Pancreas (tissue), 10 donors: ENCODE data around the gene MAD1L1. TPM values are rescaled to one million over a fixed set of nuclear protein-coding genes. Genes with fewer than 3 reads are reported as not detected.
A peak's percentile ranks its signal among the peaks of the same experiment; 100 is the strongest.

ENCODE experiments used
- ATAC-seq, 4 donors: fragments of 200-7000 bp; cut with Tn5 transposase; one replicate each; pipeline versions ENCODE4 v1.8.0 to v1.9.1; 2020; ENCODE audit warnings: mild to moderate bottlenecking in 4 of 4, moderate library complexity in 4 of 4
- DNase-seq, 6 donors: peaks; one replicate each; pipeline ENCODE4 v3.0.0-alpha.2; 2020
- FAIRE-seq: peaks from 2 replicates; lab custom pipeline; 2012; peaks lifted over from hg19 to GRCh38; lab: Jason Lieb, UNC
- H3K27ac ChIP-seq, 4 donors: fragments of 200-600 bp; sonication (generic); 1 replicate in 3 of 4; 2 replicates in 1 of 4; pipeline versions ENCODE4 v1.5.0 to v1.8.0; 2020
- H3K27me3 ChIP-seq, 4 donors: fragments of 200-600 bp; one replicate each; pipeline ENCODE4 v1.8.0; 2021
- H3K36me3 ChIP-seq, 3 donors: fragments of 200-600 bp; sonication (generic) in 1 of 3; one replicate each; pipeline versions ENCODE4 v1.5.0 to v1.8.0; 2020 to 2021
- H3K4me1 ChIP-seq, 3 donors: fragments of 200-600 bp; one replicate each; pipeline ENCODE4 v1.8.0; 2021
- H3K4me3 ChIP-seq, 4 donors: fragments of 200-600 bp; sonication (generic) in 2 of 4; one replicate each; pipeline versions ENCODE4 v1.5.0 to v1.8.0; 2020 to 2021
- H3K9me3 ChIP-seq, 4 donors: fragments of 200-600 bp; one replicate each; pipeline ENCODE4 v1.8.0; 2021
- WGBS, 2 donors: extraction: QIAGEN DNeasy Blood & Tissue Kit; methylation state at CpG; one replicate each; pipeline ENCODE4 v1.1.7; 2013; 5-methylcytosine and 5-hydroxymethylcytosine counted together
- intact Hi-C, 3 donors: fragments of 100-400 bp; cut with DNase I; formaldehyde crosslinking; loops; one replicate each; pipeline versions ENCODE4 v1.11.1 to v1.14.2; 2022
- polyA plus RNA-seq, 2 donors: library from polyadenylated mRNA; stranded (reverse); fragments of 200-250 nt; gene quantifications; one replicate each; pipeline ENCODE4 v1.2.3, GENCODE V29; 2013
- total RNA-seq, 6 donors: library from RNA; stranded (reverse); fragmentation: NEBNext Ultra II Directional in 4 of 6; extraction: Animal tissue kit (Norgen Biotek cat#: 25700) in 4 of 6; gene quantifications; one replicate each; pipeline versions ENCODE4 v1.2.1 to v1.2.4, GENCODE V29; 2021 to 2023
- TF ChIP-seq, protein P1 (sequence below), 4 donors: fragments of 200-600 bp; sonication (generic) in 3 of 4; IDR thresholded peaks; one replicate each; pipeline versions ENCODE4 v1.5.0 to v1.8.0; 2021; ENCODE audit warnings: antibody characterized with exemption in 4 of 4
- donor health status: healthy with polysubstance abuse.
- donor health status: DM: no; HTN: no; CAD: no; lungs with moderate emphysema.
- donor health status: DM: no; HTN: no; CAD: no.
- donor health status: control.
- donor health status: control.
- donor health status: Bipolar disorder and iron deficiency.
- donor health status: DM: yes; HTN: yes; CAD: no.
- donor health status: DM: no; HTN: no; CAD: no.
- donor health status: DM: no; HTN: no; CAD: no.
- donor health status: DM: yes; HTN: yes; CAD: no.

The MAD1L1 gene
- total and polyA plus RNA-seq, 8 donors: 9.8 to 28.2 (median 11.9) TPM

DNA sequence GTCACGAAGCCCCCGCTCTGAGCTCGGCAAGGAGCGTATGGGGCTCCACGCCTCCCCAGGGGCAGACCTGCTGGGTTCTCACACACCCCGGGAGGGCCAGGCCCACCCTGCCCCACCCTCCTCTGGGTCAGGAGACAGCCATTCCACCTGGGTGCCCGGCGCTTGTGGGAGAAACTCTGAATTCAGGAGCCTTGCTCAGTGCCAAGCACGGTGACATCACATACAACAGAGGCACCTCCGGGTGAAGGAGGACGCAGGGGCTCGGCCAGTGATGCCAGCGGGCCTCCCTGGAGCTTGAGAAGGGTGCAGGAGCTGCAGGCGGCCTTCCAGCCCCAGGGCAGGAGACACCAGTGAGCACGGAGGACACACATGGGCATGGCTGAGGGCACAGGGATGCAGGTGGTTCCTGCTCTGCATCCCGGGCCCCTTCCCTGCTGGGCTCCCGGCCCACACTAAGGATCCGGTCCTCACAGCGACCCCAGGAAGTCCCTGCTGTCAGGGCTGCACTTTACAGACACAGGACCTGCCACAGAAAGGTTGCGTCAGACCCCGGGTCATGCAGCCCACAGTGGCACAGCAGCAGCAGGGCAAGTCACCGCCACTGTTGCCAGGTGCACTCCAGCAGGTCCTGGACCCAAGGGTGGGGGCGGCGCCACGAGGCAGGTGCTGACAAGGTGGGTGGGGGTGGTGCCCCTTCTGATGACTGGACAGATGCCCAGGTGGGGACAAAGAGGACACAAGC lies 108.0 kb downstream of the MAD1L1 start:
- Histone ChIP-seq H3K36me3 (no peaks in the 10 kb centered on the region), H3K27me3 (no peaks in the 10 kb centered on the region), H3K4me3 (no peak overlapping the region), H3K27ac (no peak overlapping the region), H3K9me3 (no peaks in the 10 kb centered on the region), H3K4me1 (no peaks in the 10 kb centered on the region)
- FAIRE-seq (no peak), ATAC-seq (no peak), DNase-seq (no peak)
- intact Hi-C loops: no loop called here
- 91% methylated on average over 24 to 25 of the region's 25 CpGs for WGBS, 2 donors
- TF ChIP-seq, protein P1, sequence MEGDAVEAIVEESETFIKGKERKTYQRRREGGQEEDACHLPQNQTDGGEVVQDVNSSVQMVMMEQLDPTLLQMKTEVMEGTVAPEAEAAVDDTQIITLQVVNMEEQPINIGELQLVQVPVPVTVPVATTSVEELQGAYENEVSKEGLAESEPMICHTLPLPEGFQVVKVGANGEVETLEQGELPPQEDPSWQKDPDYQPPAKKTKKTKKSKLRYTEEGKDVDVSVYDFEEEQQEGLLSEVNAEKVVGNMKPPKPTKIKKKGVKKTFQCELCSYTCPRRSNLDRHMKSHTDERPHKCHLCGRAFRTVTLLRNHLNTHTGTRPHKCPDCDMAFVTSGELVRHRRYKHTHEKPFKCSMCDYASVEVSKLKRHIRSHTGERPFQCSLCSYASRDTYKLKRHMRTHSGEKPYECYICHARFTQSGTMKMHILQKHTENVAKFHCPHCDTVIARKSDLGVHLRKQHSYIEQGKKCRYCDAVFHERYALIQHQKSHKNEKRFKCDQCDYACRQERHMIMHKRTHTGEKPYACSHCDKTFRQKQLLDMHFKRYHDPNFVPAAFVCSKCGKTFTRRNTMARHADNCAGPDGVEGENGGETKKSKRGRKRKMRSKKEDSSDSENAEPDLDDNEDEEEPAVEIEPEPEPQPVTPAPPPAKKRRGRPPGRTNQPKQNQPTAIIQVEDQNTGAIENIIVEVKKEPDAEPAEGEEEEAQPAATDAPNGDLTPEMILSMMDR (IDR thresholded peaks at IDR 0.05): no peak

DNA sequence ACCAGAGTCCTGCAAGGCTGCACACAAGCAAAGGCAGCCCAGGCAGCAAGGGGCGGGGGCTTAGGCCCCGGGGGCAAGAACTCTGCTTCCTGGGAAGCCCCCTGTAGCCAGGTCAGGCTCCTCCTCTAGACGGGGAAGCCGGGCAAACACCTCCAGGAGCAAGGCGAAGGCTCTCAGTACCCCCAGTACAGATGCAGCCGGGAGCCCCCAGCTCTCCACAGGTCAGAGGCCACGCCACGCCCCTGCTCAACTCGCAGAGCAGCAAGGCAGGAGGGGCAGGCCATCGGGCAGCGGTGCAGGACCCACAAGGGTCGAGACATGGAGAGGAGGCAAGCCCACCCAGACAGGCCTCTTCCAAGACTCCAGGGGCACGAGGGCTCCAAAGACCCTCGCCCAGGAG lies 108.8 kb downstream of the MAD1L1 start:
- TF ChIP-seq, protein P1 (IDR thresholded peaks at IDR 0.05): no peak
- ATAC-seq (no peak), DNase-seq (no peak), FAIRE-seq (no peak)
- Histone ChIP-seq H3K9me3 (no peaks in the 10 kb centered on the region), H3K27me3 (no peaks in the 10 kb centered on the region), H3K36me3 (no peaks in the 10 kb centered on the region), H3K27ac (no peak overlapping the region), H3K4me3 (no peak overlapping the region), H3K4me1 (no peaks in the 10 kb centered on the region)
- WGBS, 2 donors: 88 to 89% methylated on average over 14 of the region's 14 CpGs
- intact Hi-C loops: no loop called here

DNA sequence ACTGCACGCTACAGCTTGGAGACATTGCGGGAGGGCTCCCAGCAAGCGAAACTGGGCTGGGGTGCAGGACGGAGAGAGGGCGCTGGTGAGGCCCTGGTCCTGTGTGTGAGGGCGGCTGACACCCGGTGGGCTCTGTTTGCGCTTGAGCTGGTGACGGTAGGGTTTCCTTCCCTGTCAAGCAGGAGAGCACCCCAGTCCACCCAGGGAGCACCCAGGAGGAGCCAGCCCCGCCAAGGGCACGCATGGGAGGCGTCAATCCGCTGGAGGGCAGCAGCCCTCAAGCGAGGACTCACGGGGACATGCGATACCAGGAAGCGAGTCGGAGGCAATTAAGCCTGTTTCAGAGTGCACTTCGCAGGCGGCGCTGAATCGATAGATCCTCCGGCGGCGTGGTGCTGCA lies 109.4 kb downstream of the MAD1L1 start:
- FAIRE-seq (no peak), ATAC-seq (peak in 3 of 4 donors; percentile 50 to 62 (median 54)), DNase-seq (no peak)
- Histone ChIP-seq H3K27ac (no peak overlapping the region), H3K9me3 (no peaks in the 10 kb centered on the region), H3K27me3 (no peaks in the 10 kb centered on the region), H3K4me1 (no peaks in the 10 kb centered on the region), H3K4me3 (no peak overlapping the region), H3K36me3 (no peaks in the 10 kb centered on the region)
- intact Hi-C loops: no loop called here
- 84 to 92% methylated on average over 25 of the region's 25 CpGs for WGBS, 2 donors
- TF ChIP-seq, protein P1 (IDR thresholded peaks at IDR 0.05): no peak

DNA sequence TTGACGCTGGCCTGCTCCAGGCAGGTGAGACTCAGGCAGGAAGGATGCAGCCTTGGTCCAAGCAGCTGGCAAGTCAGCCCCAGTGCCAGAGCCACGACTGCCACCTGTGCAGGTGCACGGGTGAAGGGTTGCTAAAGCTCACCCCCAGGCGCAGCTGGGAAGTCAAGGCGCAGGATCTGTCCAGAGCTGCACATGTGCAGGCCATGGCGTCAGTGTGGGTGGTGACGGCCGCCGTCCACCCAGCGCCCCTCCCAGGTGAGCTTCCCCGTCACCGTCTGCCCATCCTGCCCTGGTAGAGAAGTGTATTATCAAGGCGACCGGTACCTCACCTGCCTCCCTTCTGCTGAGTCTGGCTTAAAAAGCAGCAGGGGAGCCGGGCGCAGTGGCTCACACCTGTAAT lies 110.1 kb downstream of the MAD1L1 start:
- Histone ChIP-seq H3K27ac (no peak overlapping the region), H3K27me3 (no peaks in the 10 kb centered on the region), H3K9me3 (no peaks in the 10 kb centered on the region), H3K4me1 (no peaks in the 10 kb centered on the region), H3K36me3 (no peaks in the 10 kb centered on the region), H3K4me3 (no peak overlapping the region)
- FAIRE-seq (no peak), DNase-seq (no peak), ATAC-seq (no peak)
- WGBS, 2 donors: 94 to 98% methylated on average over 16 of the region's 16 CpGs
- TF ChIP-seq, protein P1 (IDR thresholded peaks at IDR 0.05): no peak
- intact Hi-C loops: no loop called here
